Fibroblast of lung (primary cell): ENCODE measurements around the gene NEK11. TPM values are rescaled to one million over a fixed set of nuclear protein-coding genes. Genes with fewer than 3 reads are reported as not detected.

Source experiments
- DNase-seq, 2 donors: peaks; one replicate each; pipeline versions ENCODE4 v3.0.0 to v3.0.0-alpha.2; 2010; ENCODE audit warnings: low read depth in 2 of 2
- H2AFZ ChIP-seq: 2 replicates; pipeline ENCODE4 v1.5.1; 2012; ENCODE audit warnings: low read length, control low read depth, inconsistent platforms
- H3K27ac ChIP-seq: 2 replicates; pipeline ENCODE4 v1.5.1; 2011; ENCODE audit warnings: low read length, control low read depth; ENCODE audit not compliant: insufficient read depth
- H3K27me3 ChIP-seq: 2 replicates; pipeline ENCODE4 v1.5.1; 2011; ENCODE audit warnings: mild to moderate bottlenecking, low read length; ENCODE audit not compliant: control insufficient read depth, insufficient read depth
- H3K36me3 ChIP-seq: 2 replicates; pipeline ENCODE4 v1.5.1; 2011; ENCODE audit warnings: low read length; ENCODE audit not compliant: control insufficient read depth, insufficient read depth
- H3K4me1 ChIP-seq: 2 replicates; pipeline ENCODE4 v1.5.1; 2011; ENCODE audit warnings: low read length; ENCODE audit not compliant: control insufficient read depth, insufficient read depth; ENCODE audit errors: extremely low read depth
- H3K4me2 ChIP-seq: 2 replicates; pipeline ENCODE4 v1.5.1; 2011; ENCODE audit warnings: low read length, control low read depth; ENCODE audit not compliant: insufficient read depth; ENCODE audit errors: extremely low read depth
- H3K4me3 ChIP-seq, 4 experiments: fragments of 200-600 bp in 1 of 4; sonication (generic) in 1 of 4; replicated peaks in 1 of 4; 2 replicates each; pipeline ENCODE4 v1.5.1; 2011 to 2016; ENCODE audit warnings: low read length in 4 of 4, low read depth in 3 of 4, mild to moderate bottlenecking in 3 of 4, control low read depth in 2 of 4, inconsistent platforms in 1 of 4, mixed read lengths in 1 of 4; ENCODE audit not compliant: insufficient read depth in 1 of 4; ENCODE audit errors: control extremely low read depth in 1 of 4
- H3K79me2 ChIP-seq: 2 replicates; pipeline ENCODE4 v1.5.1; 2012; ENCODE audit warnings: mild to moderate bottlenecking, low read length, inconsistent platforms; ENCODE audit not compliant: control insufficient read depth, insufficient read depth
- H3K9ac ChIP-seq: 2 replicates; pipeline ENCODE4 v1.5.1; 2011; ENCODE audit warnings: mild to moderate bottlenecking, low read length, control low read depth; ENCODE audit not compliant: insufficient read depth
- H3K9me3 ChIP-seq: 2 replicates; pipeline ENCODE4 v1.5.1; 2012; ENCODE audit warnings: low read depth, low read length; ENCODE audit not compliant: control insufficient read depth, insufficient read depth
- H4K20me1 ChIP-seq: 2 replicates; pipeline ENCODE4 v1.5.1; 2011; ENCODE audit warnings: low read length; ENCODE audit not compliant: control insufficient read depth, insufficient read depth; ENCODE audit errors: extremely low read depth
- CTCF ChIP-seq, 2 donors: IDR thresholded peaks in 1 of 2; conservative IDR thresholded peaks in 1 of 2; 1 replicate in 1 of 2; 2 replicates in 1 of 2; pipeline ENCODE4 v1.5.1; 2011 to 2012; ENCODE audit warnings: low read length in 2 of 2, control low read depth in 1 of 2, inconsistent platforms in 1 of 2, low read depth in 1 of 2, mild to moderate bottlenecking in 1 of 2
- EZH2 ChIP-seq: IDR thresholded peaks from 2 replicates; pipeline ENCODE4 v1.5.1; 2012; ENCODE audit warnings: low read length, control low read depth, mild to moderate bottlenecking; ENCODE audit errors: missing control alignments
- polyA plus RNA-seq, 2 donors: library from polyadenylated mRNA; depleted of rRNA in 1 of 2; stranded (reverse) in 1 of 2; unstranded in 1 of 2; fragments of >200 nt; gene quantifications; 2 replicates each; pipeline ENCODE4 v1.2.1, GENCODE V29; 2011 to 2012; ENCODE audit warnings: missing spikeins in 1 of 2
- total RNA-seq: library from RNA; depleted of rRNA; stranded (reverse); fragments of >200 nt; gene quantifications from 2 replicates; pipeline ENCODE4 v1.2.1, GENCODE V29; 2014

Gene NEK11
- total and polyA plus RNA-seq, 2 donors (not counting 1 experiment from before 2014, with no cell fraction given): 4.3 to 13.0 TPM

GRCh38 chr3:130992344-130992743, 34.3 kb upstream of the NEK11 start:
- Histone ChIP-seq H3K79me2 (no peaks in the 10 kb centered on the region), H3K27ac (no peak overlapping the region), H2AFZ (no peak overlapping the region), H3K4me2 (no peak overlapping the region), H3K27me3 (no peaks in the 10 kb centered on the region), H4K20me1 (no peaks in the 10 kb centered on the region), H3K36me3 (no peaks in the 10 kb centered on the region), H3K4me1 (no peaks in the 10 kb centered on the region), H3K9ac (no peak overlapping the region), H3K4me3 (no peak overlapping the region), H3K9me3 (no peaks in the 10 kb centered on the region)
- TF ChIP-seq CTCF (conservative IDR thresholded peaks at IDR 0.05 in 1 of 2, IDR thresholded peaks at IDR 0.05 in 1 of 2; ENCODE audit: low read depth in 1 of 2, low read length in 2 of 2) (no peak), EZH2 (no peak)
- no peak for DNase-seq

- Histone ChIP-seq H3K4me1 (no peaks in the 10 kb centered on the region), H3K4me3 (no peak overlapping the region), H3K27me3 (no peaks in the 10 kb centered on the region), H3K9me3 (no peaks in the 10 kb centered on the region), H4K20me1 (no peaks in the 10 kb centered on the region), H3K4me2 (no peak overlapping the region), H2AFZ (no peak overlapping the region), H3K36me3 (no peaks in the 10 kb centered on the region), H3K27ac (no peak overlapping the region), H3K79me2 (no peaks in the 10 kb centered on the region), H3K9ac (no peak overlapping the region)
- no peak for TF ChIP-seq CTCF (conservative IDR thresholded peaks at IDR 0.05 in 1 of 2, IDR thresholded peaks at IDR 0.05 in 1 of 2; ENCODE audit: low read depth in 1 of 2, low read length in 2 of 2)
- no peak for TF ChIP-seq EZH2
- peak in 1 of 2 donors; percentile 77 for DNase-seq
Measured at GRCh38 chr3:130997289-130997688, 29.4 kb upstream of the NEK11 start.

GRCh38 chr3:131001071-131001470, 25.6 kb upstream of the NEK11 start:
- no peak overlapping the region for H3K27ac ChIP-seq
- DNase-seq: no peak
- no peak overlapping the region for H2AFZ ChIP-seq
- no peak for TF ChIP-seq EZH2
- TF ChIP-seq CTCF (conservative IDR thresholded peaks at IDR 0.05 in 1 of 2, IDR thresholded peaks at IDR 0.05 in 1 of 2; ENCODE audit: low read depth in 1 of 2, low read length in 2 of 2): no peak
- H3K4me3 ChIP-seq: no peak overlapping the region
- H4K20me1 ChIP-seq: no peaks in the 10 kb centered on the region
- H3K9ac ChIP-seq: no peak overlapping the region
- no peaks in the 10 kb centered on the region for H3K4me1 ChIP-seq
- no peaks in the 10 kb centered on the region for H3K9me3 ChIP-seq
- H3K79me2 ChIP-seq: no peaks in the 10 kb centered on the region
- peaks cover 2% of the 10 kb centered on the region for H3K36me3 ChIP-seq
- no peak overlapping the region for H3K4me2 ChIP-seq
- H3K27me3 ChIP-seq: no peaks in the 10 kb centered on the region
